SJCRH30 (cell line): ENCODE results near the gene ASTN2. TPM values are rescaled to one million over a fixed set of nuclear protein-coding genes. Genes with fewer than 3 reads are reported as not detected.

Source experiments
- DNase-seq, 2 experiments: peaks; one replicate each; pipeline ENCODE4 v3.0.0-alpha.2; 2015 to 2020
- H3K27ac ChIP-seq: fragments of 250-450 bp; sonication (Bioruptor Pico); 2 replicates; pipeline ENCODE4 v1.5.1; 2020; ENCODE audit warnings: mild to moderate bottlenecking, moderate library complexity
- H3K27me3 ChIP-seq: fragments of 250-450 bp; sonication (Bioruptor Pico); 2 replicates; pipeline ENCODE4 v1.5.1; 2020; ENCODE audit warnings: mild to moderate bottlenecking, moderate library complexity
- H3K36me3 ChIP-seq: fragments of 250-450 bp; sonication (Bioruptor Pico); 2 replicates; pipeline ENCODE4 v1.5.1; 2020; ENCODE audit warnings: mild to moderate bottlenecking, moderate library complexity
- H3K4me1 ChIP-seq: fragments of 250-450 bp; sonication (Bioruptor Pico); 2 replicates; pipeline ENCODE4 v1.5.1; 2020; ENCODE audit warnings: mild to moderate bottlenecking, moderate library complexity
- H3K4me3 ChIP-seq: fragments of 250-450 bp; sonication (Bioruptor Pico); 2 replicates; pipeline ENCODE4 v1.5.1; 2020; ENCODE audit warnings: mild to moderate bottlenecking, moderate library complexity
- H3K9me3 ChIP-seq: fragments of 250-450 bp; sonication (Bioruptor Pico); replicated peaks from 2 replicates; pipeline ENCODE4 v1.5.1; 2020; ENCODE audit warnings: mild to moderate bottlenecking, moderate library complexity
- total RNA-seq: library from RNA; depleted of rRNA; stranded (reverse); fragments of >200 nt; shearing (Covaris generic); gene quantifications from 2 replicates; pipeline ENCODE4 v1.2.3, GENCODE V29; 2014

ASTN2 gene
- total RNA-seq, 1 experiment from 2014 or later, result 19.8 TPM

DNA sequence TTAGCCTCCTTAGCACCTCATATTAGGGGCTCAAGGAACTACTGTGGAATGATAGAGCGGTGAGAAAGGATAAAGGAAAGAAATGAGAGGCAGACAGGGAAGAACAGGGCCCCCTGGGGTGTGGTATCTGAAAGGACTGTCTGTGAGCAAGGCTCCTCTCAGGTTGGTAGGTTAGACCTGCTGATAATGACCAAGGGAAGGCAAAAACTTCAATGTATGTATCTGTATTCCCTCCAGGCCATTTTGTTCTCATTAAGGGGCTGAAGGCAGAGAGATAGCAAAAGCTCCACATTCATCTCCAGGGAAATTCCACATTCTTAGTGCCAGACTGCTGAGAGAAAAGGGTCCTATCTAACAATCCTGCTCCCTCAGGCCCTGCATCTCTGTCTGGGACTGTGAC, 699.1 kb downstream of the ASTN2 start:
- Histone ChIP-seq H3K4me3 (no peak overlapping the region), H3K9me3 (no peaks in the 10 kb centered on the region), H3K4me1 (no peaks in the 10 kb centered on the region), H3K36me3 (no peaks in the 10 kb centered on the region), H3K27me3 (no peaks in the 10 kb centered on the region), H3K27ac (no peak overlapping the region)
- DNase-seq, result no peak

DNA sequence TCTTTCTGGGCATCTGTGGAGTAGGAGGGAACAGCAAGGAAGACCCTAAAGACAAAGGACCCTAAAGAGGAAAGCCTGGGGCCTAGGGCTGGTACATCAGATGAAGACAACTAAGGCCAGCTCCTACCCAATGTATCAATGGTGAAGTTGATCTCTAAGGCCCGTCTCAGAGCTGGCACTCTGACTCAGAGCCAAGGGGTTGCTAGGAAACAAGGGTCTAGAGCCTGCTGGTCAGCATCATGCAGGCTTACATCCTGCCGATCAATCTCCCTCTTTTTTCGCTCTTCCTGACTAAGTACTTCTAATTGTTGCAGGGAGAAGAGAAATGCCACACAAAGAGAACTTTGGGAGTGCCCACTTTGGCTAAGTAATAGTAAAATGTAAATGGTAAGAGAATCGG, 701.6 kb downstream of the ASTN2 start:
- no peaks in the 10 kb centered on the region for H3K9me3 ChIP-seq
- H3K36me3 ChIP-seq, result no peaks in the 10 kb centered on the region
- H3K4me3 ChIP-seq, result no peak overlapping the region
- H3K27me3 ChIP-seq, result no peaks in the 10 kb centered on the region
- no peak for DNase-seq
- no peak overlapping the region for H3K27ac ChIP-seq
- no peaks in the 10 kb centered on the region for H3K4me1 ChIP-seq

GRCh38 chr9:116712781-116713180, 702.1 kb downstream of the ASTN2 start:
- no peaks in the 10 kb centered on the region for H3K4me1 ChIP-seq
- no peak for DNase-seq
- H3K36me3 ChIP-seq, result no peaks in the 10 kb centered on the region
- no peaks in the 10 kb centered on the region for H3K9me3 ChIP-seq
- no peak overlapping the region for H3K27ac ChIP-seq
- H3K4me3 ChIP-seq, result no peak overlapping the region
- no peaks in the 10 kb centered on the region for H3K27me3 ChIP-seq

DNA sequence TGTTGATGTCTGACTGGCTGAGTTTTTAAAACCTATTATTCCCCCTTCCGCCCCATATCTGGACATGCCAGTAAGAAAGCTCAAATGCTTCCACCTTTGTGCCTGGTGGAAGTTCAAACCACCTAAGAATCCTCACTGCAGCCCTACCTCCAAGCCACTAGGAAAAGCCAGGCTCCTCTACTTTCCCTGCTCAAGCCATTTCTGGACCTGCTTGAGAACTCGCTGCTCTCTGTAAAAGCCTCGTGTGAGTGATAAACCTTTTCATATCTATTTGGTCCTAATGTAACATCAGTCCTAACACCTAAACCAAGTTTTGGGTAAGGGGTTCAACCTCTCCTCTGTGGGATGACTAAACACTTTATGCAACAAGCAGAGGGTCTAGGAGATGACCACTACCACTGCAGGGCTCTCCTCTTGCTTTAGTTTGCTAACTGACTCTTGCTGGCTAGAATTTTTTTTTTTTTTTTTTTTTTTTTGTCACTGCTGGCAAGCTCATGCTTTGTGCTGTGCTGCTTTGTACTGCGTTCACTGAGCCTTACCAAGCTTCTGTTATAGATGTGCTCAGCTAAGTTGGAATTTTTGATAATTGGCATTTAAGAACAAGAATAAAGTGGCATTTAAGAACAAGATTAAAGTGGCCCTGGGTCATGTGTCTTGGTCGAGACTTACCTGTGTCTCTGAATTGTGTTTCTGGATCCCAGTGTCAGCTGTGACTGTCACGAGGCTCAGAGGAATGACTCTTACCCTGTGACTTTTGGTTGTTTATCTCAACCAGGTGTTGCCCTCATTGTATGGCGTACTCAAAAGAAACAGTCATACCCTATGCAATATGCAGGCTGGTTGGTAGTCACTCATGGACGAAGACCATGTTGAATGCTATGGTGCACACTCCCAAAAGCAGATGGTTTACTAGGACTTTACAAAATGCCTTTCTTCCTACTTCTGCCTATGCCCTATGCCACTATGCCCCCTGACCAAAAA, 708.3 kb downstream of the ASTN2 start:
- no peaks in the 10 kb centered on the region for H3K27me3 ChIP-seq
- DNase-seq, result no peak
- no peaks in the 10 kb centered on the region for H3K4me1 ChIP-seq
- no peak overlapping the region for H3K4me3 ChIP-seq
- no peak overlapping the region for H3K27ac ChIP-seq
- H3K36me3 ChIP-seq, result peaks cover 16% of the 10 kb centered on the region; the same call in 1 of the 2 replicates
- H3K9me3 ChIP-seq, result no peaks in the 10 kb centered on the region

DNA sequence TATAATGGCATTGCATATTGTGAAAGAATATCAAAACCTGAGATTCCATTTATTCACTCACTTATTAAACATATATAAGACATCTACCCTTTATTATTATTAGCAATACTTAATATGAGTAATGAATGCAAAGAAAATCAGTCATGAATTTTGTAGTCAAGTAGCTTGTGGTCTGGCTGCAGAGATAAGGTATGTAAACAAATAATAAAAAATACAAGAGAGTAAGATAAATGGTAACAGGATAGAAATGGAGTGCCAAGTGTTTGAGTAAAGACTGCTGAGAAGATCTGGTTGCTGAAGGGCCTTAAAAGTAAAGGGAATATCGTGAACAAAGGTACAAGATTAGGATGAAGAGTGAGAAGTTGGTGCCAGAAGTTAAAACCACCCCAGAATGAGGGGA, 709.3 kb downstream of the ASTN2 start:
- Histone ChIP-seq H3K4me3 (no peak overlapping the region), H3K27me3 (no peaks in the 10 kb centered on the region), H3K4me1 (no peaks in the 10 kb centered on the region), H3K9me3 (no peaks in the 10 kb centered on the region), H3K36me3 (peaks cover 25% of the 10 kb centered on the region), H3K27ac (no peak overlapping the region)
- DNase-seq, result no peak

DNA sequence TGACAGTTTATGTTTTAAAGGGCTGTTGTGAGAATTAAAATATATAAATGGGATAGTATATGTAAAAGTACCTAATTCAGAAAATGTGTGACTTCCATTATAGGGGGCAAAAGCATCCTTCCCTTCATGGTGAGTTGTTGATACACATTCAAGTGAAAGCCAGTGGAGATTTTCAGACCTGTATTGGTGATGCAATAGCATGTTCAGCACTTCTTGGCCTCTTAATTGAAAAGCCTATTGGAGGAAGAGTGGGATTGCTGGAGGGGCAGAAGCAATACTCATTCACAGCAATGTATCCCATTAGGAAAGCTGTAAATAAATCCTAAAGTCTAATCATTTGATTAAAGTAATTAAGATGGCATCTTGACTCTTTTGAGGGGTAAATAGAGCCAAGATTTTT, 710.4 kb downstream of the ASTN2 start:
- H3K36me3 ChIP-seq, result peaks cover 35% of the 10 kb centered on the region

GRCh38 chr9:116703634-116704033, 711.2 kb downstream of the ASTN2 start:
- H3K36me3 ChIP-seq, result peaks cover 44% of the 10 kb centered on the region
- no peaks in the 10 kb centered on the region for H3K27me3 ChIP-seq
- no peak overlapping the region for H3K4me3 ChIP-seq
- DNase-seq, result peak in 1 of 2 experiments; percentile 26
- H3K27ac ChIP-seq, result no peak overlapping the region
- no peaks in the 10 kb centered on the region for H3K4me1 ChIP-seq
- no peaks in the 10 kb centered on the region for H3K9me3 ChIP-seq

More for the DNA sequence above, 710.4 kb downstream of the ASTN2 start:
- Histone ChIP-seq H3K4me3 (no peak overlapping the region), H3K27me3 (no peaks in the 10 kb centered on the region), H3K4me1 (no peaks in the 10 kb centered on the region), H3K9me3 (no peaks in the 10 kb centered on the region), H3K27ac (no peak overlapping the region)
- no peak for DNase-seq

- no peak for DNase-seq
- no peak overlapping the region for H3K4me3 ChIP-seq
Measured at GRCh38 chr9:116701940-116702642, 712.8 kb downstream of the ASTN2 start.

GRCh38 chr9:116700882-116701865, 713.7 kb downstream of the ASTN2 start:
- Histone ChIP-seq H3K27me3 (no peaks in the 10 kb centered on the region), H3K4me3 (no peak overlapping the region), H3K36me3 (peaks cover 63% of the 10 kb centered on the region), H3K27ac (no peak overlapping the region), H3K4me1 (no peaks in the 10 kb centered on the region), H3K9me3 (no peaks in the 10 kb centered on the region)
- DNase-seq, result peak in 1 of 2 experiments; percentile 17

More at GRCh38 chr9:116701940-116702642, 712.8 kb downstream of the ASTN2 start:
- H3K9me3 ChIP-seq, result no peaks in the 10 kb centered on the region
- no peak overlapping the region for H3K27ac ChIP-seq
- H3K27me3 ChIP-seq, result no peaks in the 10 kb centered on the region
- peaks cover 59% of the 10 kb centered on the region for H3K36me3 ChIP-seq
- H3K4me1 ChIP-seq, result no peaks in the 10 kb centered on the region

GRCh38 chr9:116700279-116700678, 714.6 kb downstream of the ASTN2 start:
- Histone ChIP-seq H3K36me3 (peaks cover 69% of the 10 kb centered on the region), H3K9me3 (no peaks in the 10 kb centered on the region), H3K27me3 (no peaks in the 10 kb centered on the region), H3K4me1 (no peaks in the 10 kb centered on the region), H3K27ac (no peak overlapping the region), H3K4me3 (no peak overlapping the region)
- DNase-seq, result no peak

- H3K9me3 ChIP-seq, result no peaks in the 10 kb centered on the region
- H3K4me1 ChIP-seq, result no peaks in the 10 kb centered on the region
- no peak overlapping the region for H3K4me3 ChIP-seq
- H3K27me3 ChIP-seq, result no peaks in the 10 kb centered on the region
- no peak overlapping the region for H3K27ac ChIP-seq
- DNase-seq, result no peak
- H3K36me3 ChIP-seq, result peaks cover 79% of the 10 kb centered on the region
Measured at GRCh38 chr9:116697887-116698286, 717.0 kb downstream of the ASTN2 start.

- H3K27ac ChIP-seq, result no peak overlapping the region
- peaks cover 78% of the 10 kb centered on the region for H3K36me3 ChIP-seq
- H3K9me3 ChIP-seq, result no peaks in the 10 kb centered on the region
- H3K4me1 ChIP-seq, result no peaks in the 10 kb centered on the region
- no peaks in the 10 kb centered on the region for H3K27me3 ChIP-seq
- no peak for DNase-seq
- H3K4me3 ChIP-seq, result no peak overlapping the region
Measured at GRCh38 chr9:116697362-116697761, 717.5 kb downstream of the ASTN2 start.

DNA sequence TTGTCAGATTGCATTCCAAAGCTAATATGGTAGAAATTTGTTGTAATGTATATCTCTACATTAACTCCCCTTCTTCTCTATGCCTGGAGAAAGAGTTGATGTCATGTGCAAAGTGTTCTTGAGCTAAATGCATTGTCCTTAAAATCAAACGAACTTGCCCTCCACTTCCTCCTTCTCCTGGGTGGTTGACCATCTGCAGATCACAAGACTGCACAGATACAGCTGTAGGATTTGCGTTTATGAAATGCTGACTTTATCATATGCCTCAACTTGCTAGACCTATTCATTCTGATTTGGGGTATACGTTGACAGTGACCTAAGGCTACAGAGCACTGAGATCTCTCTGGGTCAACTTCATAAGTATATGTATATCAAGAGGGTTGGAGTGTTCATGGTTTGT, 719.4 kb downstream of the ASTN2 start:
- H3K36me3 ChIP-seq, result peaks cover 71% of the 10 kb centered on the region
- no peak overlapping the region for H3K27ac ChIP-seq
- no peak for DNase-seq
- no peaks in the 10 kb centered on the region for H3K4me1 ChIP-seq
- no peaks in the 10 kb centered on the region for H3K27me3 ChIP-seq
- no peak overlapping the region for H3K4me3 ChIP-seq
- H3K9me3 ChIP-seq, result no peaks in the 10 kb centered on the region

GRCh38 chr9:116694785-116695291, 720.0 kb downstream of the ASTN2 start:
- Histone ChIP-seq H3K9me3 (no peaks in the 10 kb centered on the region), H3K4me1 (no peaks in the 10 kb centered on the region), H3K27ac (no peak overlapping the region), H3K27me3 (no peaks in the 10 kb centered on the region), H3K4me3 (no peak overlapping the region), H3K36me3 (peaks cover 67% of the 10 kb centered on the region)
- DNase-seq, result no peak
